Epithelial cell of proximal tubule (primary cell): ENCODE results near the gene CSPG4. TPM values are rescaled to one million over a fixed set of nuclear protein-coding genes. Genes with fewer than 3 reads are reported as not detected.
"Not testable (repeated sequence)": the region's sequence is repeated elsewhere in the genome, so short reads cannot be mapped to it uniquely, and the experiment has no call there.

Experiments
- DNase-seq: peaks from one replicate; pipeline ENCODE4 v3.0.0-alpha.2; 2011; ENCODE audit warnings: low read depth
- H3K4me3 ChIP-seq: 2 replicates; pipeline ENCODE4 v1.5.1; 2011; ENCODE audit warnings: low read depth, mild to moderate bottlenecking, low read length
- total RNA-seq: library from RNA; depleted of rRNA; stranded (reverse); fragments of >200 nt; gene quantifications from 2 replicates; pipeline ENCODE4 v1.2.3, GENCODE V29; 2015
- TF ChIP-seq, protein P1 (sequence below): conservative IDR thresholded peaks from 2 replicates; pipeline ENCODE4 v1.5.1; 2012; ENCODE audit warnings: low read depth, mild to moderate bottlenecking, low read length

CSPG4 gene
- total RNA-seq, 1 donor from 2014 or later: 2.1 TPM

- H3K4me3 ChIP-seq: no peak overlapping the region
- DNase-seq: no peak
- TF ChIP-seq, protein P1, sequence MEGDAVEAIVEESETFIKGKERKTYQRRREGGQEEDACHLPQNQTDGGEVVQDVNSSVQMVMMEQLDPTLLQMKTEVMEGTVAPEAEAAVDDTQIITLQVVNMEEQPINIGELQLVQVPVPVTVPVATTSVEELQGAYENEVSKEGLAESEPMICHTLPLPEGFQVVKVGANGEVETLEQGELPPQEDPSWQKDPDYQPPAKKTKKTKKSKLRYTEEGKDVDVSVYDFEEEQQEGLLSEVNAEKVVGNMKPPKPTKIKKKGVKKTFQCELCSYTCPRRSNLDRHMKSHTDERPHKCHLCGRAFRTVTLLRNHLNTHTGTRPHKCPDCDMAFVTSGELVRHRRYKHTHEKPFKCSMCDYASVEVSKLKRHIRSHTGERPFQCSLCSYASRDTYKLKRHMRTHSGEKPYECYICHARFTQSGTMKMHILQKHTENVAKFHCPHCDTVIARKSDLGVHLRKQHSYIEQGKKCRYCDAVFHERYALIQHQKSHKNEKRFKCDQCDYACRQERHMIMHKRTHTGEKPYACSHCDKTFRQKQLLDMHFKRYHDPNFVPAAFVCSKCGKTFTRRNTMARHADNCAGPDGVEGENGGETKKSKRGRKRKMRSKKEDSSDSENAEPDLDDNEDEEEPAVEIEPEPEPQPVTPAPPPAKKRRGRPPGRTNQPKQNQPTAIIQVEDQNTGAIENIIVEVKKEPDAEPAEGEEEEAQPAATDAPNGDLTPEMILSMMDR: no peak
These were observed 32.7 kb upstream of the CSPG4 start for GRCh38 chr15:75745305-75745704.

GRCh38 chr15:75742346-75742745, 29.7 kb upstream of the CSPG4 start:
- DNase-seq: not testable (repeated sequence)

DNA sequence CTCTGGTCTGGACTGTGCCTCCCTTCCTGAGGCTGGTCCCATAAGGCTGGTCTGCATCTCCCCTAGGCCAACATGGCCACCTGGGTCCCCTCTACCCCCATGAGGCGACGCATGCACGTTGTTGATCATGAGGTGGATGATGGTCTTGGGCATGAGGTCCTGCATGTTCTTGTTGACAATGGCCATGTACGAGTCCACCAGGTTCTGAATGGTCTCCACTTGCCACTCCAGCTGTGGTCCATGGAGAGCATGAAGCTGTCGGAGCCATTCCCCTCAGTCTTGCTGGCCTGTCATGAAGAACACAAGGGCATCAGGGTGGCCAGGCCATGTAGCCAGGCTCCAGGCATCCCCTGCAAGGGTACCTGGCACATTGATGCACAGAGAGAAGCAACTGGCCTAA, 27.1 kb upstream of the CSPG4 start:
- H3K4me3 ChIP-seq: no peak overlapping the region
- TF ChIP-seq, protein P1: no peak
- DNase-seq: no peak

More at GRCh38 chr15:75742346-75742745, 29.7 kb upstream of the CSPG4 start:
- H3K4me3 ChIP-seq: not testable (repeated sequence)

DNA sequence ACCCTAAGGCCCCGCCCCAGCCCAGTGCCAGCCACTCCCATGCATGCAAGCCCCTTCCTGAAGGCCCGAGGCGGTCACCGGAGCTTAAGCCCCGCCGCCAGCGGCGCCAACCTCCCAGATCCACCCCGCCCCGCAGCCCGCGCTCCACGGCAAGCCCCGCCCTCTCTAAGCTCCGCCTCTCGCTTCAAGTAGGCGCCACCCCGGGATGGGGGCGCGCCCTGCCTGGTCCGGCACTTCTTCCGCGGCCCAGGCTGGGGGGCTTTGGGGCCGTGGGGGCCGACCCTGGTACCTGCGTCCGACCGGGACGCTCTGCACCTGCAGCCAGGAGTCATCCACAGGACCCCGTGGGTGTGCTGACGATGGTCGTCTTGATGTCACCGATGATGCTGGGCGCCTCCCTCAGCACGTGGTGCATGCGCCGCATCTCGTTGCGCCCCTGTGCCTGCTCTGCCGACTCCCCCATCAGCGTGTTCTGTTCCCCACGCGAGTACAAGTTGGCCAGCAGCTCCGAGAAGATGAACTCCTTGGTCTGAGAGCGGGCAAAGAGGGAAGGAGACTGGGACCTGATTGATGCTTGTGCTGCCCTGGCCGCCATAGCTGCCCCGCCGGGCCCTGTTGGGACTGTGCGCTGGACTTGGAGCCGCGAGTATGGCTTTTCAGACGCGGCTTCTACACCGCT, 26.1 kb upstream of the CSPG4 start:
- TF ChIP-seq, protein P1: no peak
- H3K4me3 ChIP-seq: peak overlapping the region; percentile 75
- no peak for DNase-seq

- no peak for DNase-seq
- peak overlapping the region; percentile 75 for H3K4me3 ChIP-seq
- TF ChIP-seq, protein P1: no peak
These were observed 25.5 kb upstream of the CSPG4 start for GRCh38 chr15:75738014-75738646.

DNA sequence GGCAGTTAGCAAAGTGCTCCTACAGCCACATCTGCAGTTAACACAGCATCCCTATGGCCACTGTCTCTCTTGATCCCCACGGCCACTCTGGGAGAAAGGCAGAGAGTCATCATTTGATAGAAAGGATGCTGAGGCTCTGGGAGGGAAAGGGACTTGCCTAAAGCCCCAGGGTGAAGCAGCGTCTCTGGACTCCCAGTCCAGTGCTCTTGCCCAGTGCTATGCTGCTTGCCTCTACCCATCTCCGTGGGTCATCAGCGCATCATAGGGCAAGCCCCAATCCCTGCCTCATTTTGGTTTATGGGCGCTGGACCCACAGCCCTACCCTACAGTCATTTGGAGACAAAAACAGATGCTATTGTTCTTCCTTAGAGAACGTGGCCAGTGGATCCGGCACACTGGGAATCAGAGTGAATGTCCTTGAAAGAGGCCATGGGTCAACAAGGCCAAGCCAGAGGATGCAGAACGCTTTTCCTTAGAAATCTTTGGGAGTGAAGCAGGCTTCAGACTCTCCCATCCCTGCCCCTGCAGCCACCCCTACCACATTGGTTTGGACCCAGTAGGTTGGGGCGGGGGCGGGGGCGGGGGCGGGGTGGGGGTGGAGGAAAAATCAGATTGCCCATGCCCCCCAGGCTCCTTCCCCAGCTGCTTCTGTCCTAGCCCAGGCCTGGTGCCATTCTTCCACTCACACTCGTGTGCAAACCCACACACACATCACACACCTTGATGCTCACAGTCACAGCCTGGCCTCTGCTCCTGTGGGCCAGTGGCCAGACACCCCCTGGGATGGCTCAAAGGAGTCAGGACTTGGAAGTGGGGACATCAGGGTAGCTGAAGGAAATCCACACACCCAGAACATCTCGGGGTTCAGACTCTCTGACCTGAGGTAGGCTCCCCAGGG, 24.7 kb upstream of the CSPG4 start:
- peak overlapping the region; percentile 75 for H3K4me3 ChIP-seq
- not testable (repeated sequence) for DNase-seq

DNA sequence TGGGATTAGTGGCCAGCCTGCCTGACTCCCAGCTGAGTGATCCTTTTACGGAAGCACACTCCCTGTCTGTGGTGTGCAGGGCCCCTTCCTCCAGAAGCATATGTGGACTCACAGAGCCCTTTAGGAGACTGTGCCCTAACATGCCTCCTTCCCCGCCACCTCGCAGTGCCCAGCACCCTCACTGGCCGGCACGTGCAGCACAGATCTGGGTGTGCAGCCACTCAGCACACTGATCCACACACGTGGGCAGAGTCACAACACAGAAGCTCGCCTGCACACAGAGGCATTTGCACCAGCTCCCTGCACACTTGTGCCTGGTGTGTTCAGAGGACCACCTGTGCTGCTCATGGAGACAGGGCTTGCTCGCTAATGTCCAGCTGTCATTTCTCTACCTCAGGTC, 23.6 kb upstream of the CSPG4 start:
- H3K4me3 ChIP-seq: no peak overlapping the region
- no peak for DNase-seq
- TF ChIP-seq, protein P1: no peak

GRCh38 chr15:75734861-75735760, 22.5 kb upstream of the CSPG4 start:
- not testable (repeated sequence) for H3K4me3 ChIP-seq, DNase-seq
